ENCODE results near the gene PTPRM.

Gene PTPRM

GRCh38 chr18:8350628-8351027 lies 783.5 kb downstream of the PTPRM start:
- no peak for DNase-seq

- no peak for DNase-seq
Measured at GRCh38 chr18:8351161-8351560, 784.0 kb downstream of the PTPRM start.

GRCh38 chr18:8354304-8354703 lies 787.2 kb downstream of the PTPRM start:
- DNase-seq, result no peak

- no peak for DNase-seq
Measured at GRCh38 chr18:8356001-8356400, 788.9 kb downstream of the PTPRM start.

GRCh38 chr18:8357320-8357719 lies 790.2 kb downstream of the PTPRM start:
- no peak for DNase-seq

- no peak for DNase-seq
Measured at GRCh38 chr18:8358033-8358765, 791.1 kb downstream of the PTPRM start.

- DNase-seq, result no peak
Measured at GRCh38 chr18:8359076-8359475, 792.0 kb downstream of the PTPRM start.

- no peak for DNase-seq
Measured at GRCh38 chr18:8359481-8359880, 792.4 kb downstream of the PTPRM start.

GRCh38 chr18:8361941-8362471 lies 794.9 kb downstream of the PTPRM start:
- no peak for DNase-seq

GRCh38 chr18:8362863-8363262 lies 795.7 kb downstream of the PTPRM start:
- no peak for DNase-seq

GRCh38 chr18:8364385-8364784 lies 797.3 kb downstream of the PTPRM start:
- no peak for DNase-seq

- no peak for DNase-seq
Measured at GRCh38 chr18:8365006-8365405, 797.9 kb downstream of the PTPRM start.

- DNase-seq, result no peak
Measured at GRCh38 chr18:8365528-8365927, 798.4 kb downstream of the PTPRM start.

- DNase-seq, result no peak
Measured at GRCh38 chr18:8366070-8366469, 799.0 kb downstream of the PTPRM start.

GRCh38 chr18:8366656-8367055 lies 799.5 kb downstream of the PTPRM start:
- DNase-seq, result no peak

GRCh38 chr18:8367217-8367988 lies 800.3 kb downstream of the PTPRM start:
- DNase-seq, result no peak

GRCh38 chr18:8368512-8369217 lies 801.5 kb downstream of the PTPRM start:
- no peak for DNase-seq

GRCh38 chr18:8373486-8373885 lies 806.4 kb downstream of the PTPRM start:
- no peak for DNase-seq

- DNase-seq, result no peak
Measured at GRCh38 chr18:8374676-8375075, 807.6 kb downstream of the PTPRM start.

- DNase-seq, result no peak
Measured at GRCh38 chr18:8375249-8375648, 808.1 kb downstream of the PTPRM start.

- no peak for DNase-seq
Measured at GRCh38 chr18:8376113-8376512, 809.0 kb downstream of the PTPRM start.

- no peak for DNase-seq
Measured at GRCh38 chr18:8379187-8379941, 812.2 kb downstream of the PTPRM start.

GRCh38 chr18:8380006-8380405 lies 812.9 kb downstream of the PTPRM start:
- no peak for DNase-seq

Measured in SHP77 (cell line).